Psoas muscle (tissue), 8 donors: Measurements from ENCODE around the gene MRPS33. TPM values are rescaled to one million over a fixed set of nuclear protein-coding genes. Genes with fewer than 3 reads are reported as not detected.

ENCODE experiments used
- ATAC-seq, 4 donors: fragments of 200-7000 bp; cut with Tn5 transposase; one replicate each; pipeline ENCODE4 v1.9.1; 2020; ENCODE audit warnings: moderate library complexity in 3 of 4, mild to moderate bottlenecking in 2 of 4
- DNase-seq, 2 donors: peaks; one replicate each; pipeline ENCODE4 v3.0.0-alpha.2; 2020
- H3K27ac ChIP-seq: fragments of 200-600 bp; one replicate; pipeline ENCODE4 v1.8.0; 2022
- H3K27me3 ChIP-seq, 3 donors: fragments of 200-600 bp in 1 of 3; one replicate each; pipeline versions ENCODE4 v1.6.1 to v1.8.0; 2013 to 2022; ENCODE audit warnings: low read length in 2 of 3, mild to moderate bottlenecking in 2 of 3, moderate library complexity in 1 of 3; ENCODE audit not compliant: insufficient read depth in 3 of 3
- H3K36me3 ChIP-seq, 2 donors: fragments of 200-600 bp in 1 of 2; one replicate each; pipeline versions ENCODE4 v1.6.1 to v1.8.0; 2013 to 2022; ENCODE audit warnings: low read depth in 1 of 2, mild to moderate bottlenecking in 1 of 2, moderate library complexity in 1 of 2; ENCODE audit not compliant: insufficient read depth in 1 of 2
- H3K4me1 ChIP-seq: fragments of 200-600 bp; one replicate; pipeline ENCODE4 v1.8.0; 2022
- H3K4me3 ChIP-seq: fragments of 200-600 bp; one replicate; pipeline ENCODE4 v1.8.0; 2022; ENCODE audit warnings: mild to moderate bottlenecking
- H3K9me3 ChIP-seq: fragments of 200-600 bp; one replicate; pipeline ENCODE4 v1.8.0; 2022
- WGBS, 3 donors: extraction: QIAGEN DNeasy Blood & Tissue Kit; methylation state at CpG; one replicate each; pipeline versions ENCODE4 v1.1.6 to v1.1.7; 2013; 5-methylcytosine and 5-hydroxymethylcytosine counted together
- intact Hi-C, 2 donors: fragments of 100-400 bp; cut with DNase I; formaldehyde crosslinking; loops; one replicate each; pipeline versions ENCODE4 v1.11.0 to v1.14.2; 2022
- polyA plus RNA-seq, 3 donors: library from polyadenylated mRNA; stranded (reverse); fragments of 200-250 nt; gene quantifications; one replicate each; pipeline ENCODE4 v1.2.3, GENCODE V29; 2013
- total RNA-seq, 4 donors: library from RNA; stranded (reverse); fragmentation: NEBNext Ultra II Directional in 2 of 4; extraction: Animal tissue kit (Norgen Biotek cat#: 25700) in 2 of 4; gene quantifications; one replicate each; pipeline versions ENCODE4 v1.2.1 to v1.2.4, GENCODE V29; 2021 to 2023
- TF ChIP-seq, protein P1 (sequence below): fragments of 200-600 bp; IDR thresholded peaks from one replicate; pipeline ENCODE4 v1.8.0; 2022; ENCODE audit warnings: antibody characterized with exemption
- donor health status: healthy with polysubstance abuse.
- donor health status: DM: no; HTN: no; CAD: no; lungs with moderate emphysema.
- donor health status: Bipolar disorder and iron deficiency.
- donor health status: healthy.
- donor health status: DM: yes; HTN: yes; CAD: no.
- donor health status: DM: no; HTN: no; CAD: no.
- donor health status: DM: no; HTN: no; CAD: no.
- donor health status: DM: yes; HTN: yes; CAD: no.

Gene MRPS33
- total and polyA plus RNA-seq, 7 donors = 70.5 to 131 (median 102) TPM

DNA sequence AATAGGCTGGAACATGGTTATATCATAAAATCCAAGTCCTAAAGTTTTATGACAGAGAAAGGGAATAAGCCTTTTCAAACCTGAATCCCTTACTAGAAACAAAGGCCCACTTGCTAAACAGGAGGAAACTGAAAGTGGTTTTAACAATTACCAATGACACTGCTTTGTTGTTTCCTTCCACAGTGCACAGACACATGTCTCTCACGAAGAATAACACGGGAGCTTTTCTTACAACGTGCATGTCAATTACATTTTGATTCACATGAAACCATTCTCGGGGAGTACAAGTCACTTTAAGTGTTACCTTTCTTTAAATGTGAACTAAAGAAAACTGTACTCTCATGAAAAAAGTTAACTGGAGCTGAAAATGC, 1.4 kb downstream of the MRPS33 start:
- H3K36me3 ChIP-seq = peaks cover 4 to 22% of the 10 kb centered on the region in 2 donors
- peaks cover 11% of the 10 kb centered on the region for H3K4me1 ChIP-seq
- peak overlapping the region; percentile 85 for H3K4me3 ChIP-seq
- WGBS, 3 donors = 50 to 65% (median 52%) methylated on average over 4 of the region's 4 CpGs
- ATAC-seq (no peak), DNase-seq (no peak)
- intact Hi-C loops = loop anchor here (2.0 to 10.0 kb wide), 4 partner anchors 203 to 496 kb away; partner anchors contain the start of gene ADCK2 (in 1 of the 2)
- H3K27ac ChIP-seq = no peak overlapping the region
- peaks cover 0 to 4% (median 0%) of the 10 kb centered on the region in 3 donors for H3K27me3 ChIP-seq
- peaks cover 7% of the 10 kb centered on the region for H3K9me3 ChIP-seq
- TF ChIP-seq, protein P1, sequence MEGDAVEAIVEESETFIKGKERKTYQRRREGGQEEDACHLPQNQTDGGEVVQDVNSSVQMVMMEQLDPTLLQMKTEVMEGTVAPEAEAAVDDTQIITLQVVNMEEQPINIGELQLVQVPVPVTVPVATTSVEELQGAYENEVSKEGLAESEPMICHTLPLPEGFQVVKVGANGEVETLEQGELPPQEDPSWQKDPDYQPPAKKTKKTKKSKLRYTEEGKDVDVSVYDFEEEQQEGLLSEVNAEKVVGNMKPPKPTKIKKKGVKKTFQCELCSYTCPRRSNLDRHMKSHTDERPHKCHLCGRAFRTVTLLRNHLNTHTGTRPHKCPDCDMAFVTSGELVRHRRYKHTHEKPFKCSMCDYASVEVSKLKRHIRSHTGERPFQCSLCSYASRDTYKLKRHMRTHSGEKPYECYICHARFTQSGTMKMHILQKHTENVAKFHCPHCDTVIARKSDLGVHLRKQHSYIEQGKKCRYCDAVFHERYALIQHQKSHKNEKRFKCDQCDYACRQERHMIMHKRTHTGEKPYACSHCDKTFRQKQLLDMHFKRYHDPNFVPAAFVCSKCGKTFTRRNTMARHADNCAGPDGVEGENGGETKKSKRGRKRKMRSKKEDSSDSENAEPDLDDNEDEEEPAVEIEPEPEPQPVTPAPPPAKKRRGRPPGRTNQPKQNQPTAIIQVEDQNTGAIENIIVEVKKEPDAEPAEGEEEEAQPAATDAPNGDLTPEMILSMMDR = no peak

DNA sequence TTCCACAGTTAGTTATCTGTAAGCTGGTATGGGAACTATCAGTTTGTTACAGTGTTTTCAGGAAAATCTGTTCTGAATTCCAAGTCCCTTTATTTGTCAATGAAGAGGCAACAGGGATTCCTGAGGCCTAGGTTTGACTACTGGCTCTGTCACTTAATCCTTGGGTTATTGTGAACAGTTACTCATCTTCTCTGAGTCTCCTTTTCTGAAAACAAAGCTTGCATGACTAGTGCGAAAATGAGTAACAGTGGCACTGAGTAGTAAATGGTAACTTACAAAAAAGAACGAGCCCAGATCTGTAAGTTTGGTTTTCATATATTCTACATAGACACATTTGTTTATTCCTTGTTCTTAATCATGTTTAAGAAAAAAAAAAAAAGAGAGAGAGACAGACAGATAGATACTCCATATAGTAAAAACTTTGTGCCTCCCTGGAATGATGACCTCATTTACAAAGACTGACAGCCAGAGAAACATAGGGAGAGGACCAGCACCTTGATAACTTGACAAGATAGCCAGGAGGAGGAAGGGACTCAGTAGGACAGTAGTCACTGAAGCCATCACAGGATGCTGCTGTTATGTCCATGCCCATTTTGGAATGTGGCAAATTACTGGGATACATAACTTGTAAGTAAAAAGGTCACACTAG, 1.9 kb downstream of the MRPS33 start:
- intact Hi-C loops = loop anchor here (2.0 to 10.0 kb wide), 4 partner anchors 202 to 496 kb away; partner anchors contain the start of gene ADCK2 (in 1 of the 2)
- TF ChIP-seq, protein P1 = no peak

DNA sequence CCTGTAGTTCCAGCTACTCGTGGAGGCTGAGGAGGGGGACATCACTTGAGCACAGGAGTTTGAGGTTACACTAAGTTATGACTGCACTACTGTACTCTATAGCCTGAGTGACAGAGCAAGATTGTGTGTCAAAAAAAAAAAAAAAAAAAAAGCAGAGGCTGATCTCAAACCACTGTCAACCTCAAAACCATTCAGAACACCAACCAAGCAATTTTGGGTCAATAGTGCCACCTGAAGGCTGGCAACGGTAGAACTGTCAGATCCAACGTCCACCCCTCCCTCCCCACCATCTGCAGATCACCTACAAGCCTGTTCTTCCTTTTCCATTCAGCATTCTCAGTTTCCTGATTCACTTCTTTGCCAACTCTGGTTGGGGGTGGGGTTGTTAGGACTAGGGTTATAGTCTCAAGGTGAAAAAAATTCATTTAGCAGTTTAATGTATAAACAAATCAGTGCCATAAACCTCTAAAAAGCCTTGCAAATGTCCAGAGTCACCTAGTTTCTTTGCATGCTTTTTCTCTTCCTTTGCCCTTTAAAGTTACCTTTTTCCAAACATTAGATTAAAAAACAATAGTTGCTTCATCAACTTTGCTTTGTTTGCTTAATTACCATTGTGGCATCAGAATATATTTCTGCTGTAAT, 2.6 kb downstream of the MRPS33 start:
- DNase-seq = peak; percentile 43 to 58
- ATAC-seq = peak; percentile 29 to 62 (median 53)
- WGBS, 3 donors = 23 to 29% (median 27%) methylated on average over 3 of the region's 3 CpGs

More for the DNA sequence above, 1.9 kb downstream of the MRPS33 start:
- peaks cover 4 to 27% of the 10 kb centered on the region in 2 donors for H3K36me3 ChIP-seq
- H3K27ac ChIP-seq = no peak overlapping the region
- 85 to 93% (median 88%) methylated on average over 2 of the region's 2 CpGs for WGBS, 3 donors
- no peak for DNase-seq
- peaks cover 7% of the 10 kb centered on the region for H3K9me3 ChIP-seq
- ATAC-seq = no peak
- H3K4me3 ChIP-seq = no peak overlapping the region
- H3K27me3 ChIP-seq = no peaks in the 10 kb centered on the region
- H3K4me1 ChIP-seq = peaks cover 11% of the 10 kb centered on the region

DNA sequence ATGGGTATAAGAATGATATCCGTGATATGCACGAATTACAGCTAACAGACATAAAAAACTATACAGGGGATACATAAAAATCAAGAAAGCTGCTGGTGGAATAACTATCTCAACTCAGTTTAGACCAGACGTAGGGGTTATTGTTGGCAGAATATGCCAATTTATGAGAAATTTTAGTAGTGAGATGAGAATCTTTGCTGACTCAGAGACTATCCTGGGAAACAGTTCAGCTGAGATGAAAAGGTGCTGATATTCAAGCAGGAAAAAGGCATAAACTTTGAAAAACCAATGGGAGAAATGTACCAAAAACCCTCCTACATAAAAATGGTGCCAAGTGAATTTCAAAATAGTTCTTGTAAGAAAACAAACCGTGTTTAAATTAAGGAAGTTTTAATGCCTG, 3.3 kb downstream of the MRPS33 start:
- Histone ChIP-seq H3K27me3 (no peaks in the 10 kb centered on the region), H3K27ac (no peak overlapping the region), H3K4me3 (no peak overlapping the region), H3K36me3 (peaks cover 4 to 41% of the 10 kb centered on the region in 2 donors), H3K4me1 (peaks cover 11% of the 10 kb centered on the region), H3K9me3 (peaks cover 4% of the 10 kb centered on the region)
- DNase-seq (no peak), ATAC-seq (no peak)
- intact Hi-C loops = loop anchor here (1.0 to 10.0 kb wide), 4 partner anchors 200 to 494 kb away; partner anchors contain the start of gene ADCK2 (in 1 of the 2)
- WGBS, 3 donors = 79 to 80% (median 79%) methylated on average over 4 of the region's 4 CpGs
- TF ChIP-seq, protein P1 = no peak

More for the DNA sequence above, 2.6 kb downstream of the MRPS33 start:
- Histone ChIP-seq H3K4me1 (peaks cover 11% of the 10 kb centered on the region), H3K4me3 (no peak overlapping the region), H3K27me3 (no peaks in the 10 kb centered on the region), H3K9me3 (peaks cover 7% of the 10 kb centered on the region), H3K36me3 (peaks cover 4 to 34% of the 10 kb centered on the region in 2 donors), H3K27ac (no peak overlapping the region)
- intact Hi-C loops = loop anchor here (2.0 to 10.0 kb wide), 4 partner anchors 201 to 495 kb away; partner anchors contain the start of gene ADCK2 (in 1 of the 2)
- TF ChIP-seq, protein P1 = peak; percentile 58
